IPS-18c (cell line): ENCODE results near the gene KIFC3.
"Not testable (repeated sequence)": the region's sequence is repeated elsewhere in the genome, so short reads cannot be mapped to it uniquely, and the experiment has no call there.

Experiments used
- H3K4me3 ChIP-seq: 2 replicates; pipeline ENCODE4 v1.7.0; 2013; ENCODE audit warnings: low read depth, mild to moderate bottlenecking, low read length, moderate library complexity; ENCODE audit not compliant: insufficient read depth
- H3K9me3 ChIP-seq: one replicate; pipeline ENCODE4 v1.6.1; 2013; ENCODE audit warnings: mild to moderate bottlenecking, low read length, moderate library complexity; ENCODE audit not compliant: control insufficient read depth, insufficient read depth

The KIFC3 gene

GRCh38 chr16:57782607-57783055 is 19.7 kb downstream of the KIFC3 start:
- not testable (repeated sequence) for H3K4me3 ChIP-seq, H3K9me3 ChIP-seq

- H3K4me3 ChIP-seq = no peak overlapping the region
- no peaks in the 10 kb centered on the region for H3K9me3 ChIP-seq
These were observed 20.3 kb downstream of the KIFC3 start for GRCh38 chr16:57781741-57782606.

- Histone ChIP-seq H3K4me3 (no peak overlapping the region), H3K9me3 (no peaks in the 10 kb centered on the region)
These were observed 20.9 kb downstream of the KIFC3 start for GRCh38 chr16:57781349-57781740.

- not testable (repeated sequence) for H3K4me3 ChIP-seq, H3K9me3 ChIP-seq
These were observed 22.5 kb downstream of the KIFC3 start for GRCh38 chr16:57779836-57780235.

GRCh38 chr16:57778658-57779057 is 23.6 kb downstream of the KIFC3 start:
- Histone ChIP-seq H3K9me3 (no peaks in the 10 kb centered on the region), H3K4me3 (no peak overlapping the region)

DNA sequence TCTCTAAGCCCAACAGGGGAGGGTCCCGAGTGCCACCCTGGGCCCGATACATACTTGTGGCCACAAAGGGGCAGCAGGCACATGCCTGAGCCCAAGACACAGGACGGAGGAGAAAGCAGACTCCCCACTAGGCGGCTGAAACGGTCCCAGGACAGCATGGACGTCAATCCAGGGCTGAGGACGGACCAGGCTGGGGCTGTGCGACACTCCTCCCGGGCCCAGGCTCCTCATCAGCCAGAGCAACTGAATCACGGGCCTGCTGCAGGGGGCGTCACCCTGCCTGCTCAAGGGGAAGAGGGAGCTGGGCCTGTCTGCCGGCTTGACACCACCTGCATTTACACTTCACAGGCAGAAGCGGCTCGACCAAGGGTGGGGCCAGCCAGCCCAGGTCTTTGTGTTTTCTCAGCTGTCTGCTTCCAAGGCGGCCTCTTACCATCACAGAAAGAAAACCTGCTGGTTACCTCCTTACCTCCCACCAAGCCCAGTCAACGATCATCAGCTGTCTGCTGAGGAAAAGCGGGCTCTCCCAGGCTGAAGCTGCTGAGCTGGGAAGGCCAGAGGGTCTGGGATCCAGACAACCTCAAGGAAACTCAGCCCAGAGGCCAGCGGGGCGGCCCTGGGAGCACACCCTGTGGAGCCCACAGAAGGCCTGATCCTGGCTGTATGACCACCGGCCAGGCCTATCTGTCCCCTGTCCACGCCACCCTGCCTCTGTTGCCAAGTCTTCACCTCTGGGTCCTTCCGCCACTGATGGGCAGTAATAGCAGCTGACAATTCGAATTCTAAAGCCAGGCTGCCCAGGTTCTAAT is 26.4 kb downstream of the KIFC3 start:
- 0 out of 2 replicates have a peak overlapping the region, but pooled peaks have one; percentile 17 for H3K4me3 ChIP-seq
- no peaks in the 10 kb centered on the region for H3K9me3 ChIP-seq

GRCh38 chr16:57774705-57775285 is 27.5 kb downstream of the KIFC3 start:
- H3K4me3 ChIP-seq = no peak overlapping the region
- no peaks in the 10 kb centered on the region for H3K9me3 ChIP-seq

- Histone ChIP-seq H3K4me3 (no peak overlapping the region), H3K9me3 (no peaks in the 10 kb centered on the region)
These were observed 28.5 kb downstream of the KIFC3 start for GRCh38 chr16:57773655-57774295.

- no peak overlapping the region for H3K4me3 ChIP-seq
- H3K9me3 ChIP-seq = no peaks in the 10 kb centered on the region
These were observed 29.3 kb downstream of the KIFC3 start for GRCh38 chr16:57773019-57773418.

DNA sequence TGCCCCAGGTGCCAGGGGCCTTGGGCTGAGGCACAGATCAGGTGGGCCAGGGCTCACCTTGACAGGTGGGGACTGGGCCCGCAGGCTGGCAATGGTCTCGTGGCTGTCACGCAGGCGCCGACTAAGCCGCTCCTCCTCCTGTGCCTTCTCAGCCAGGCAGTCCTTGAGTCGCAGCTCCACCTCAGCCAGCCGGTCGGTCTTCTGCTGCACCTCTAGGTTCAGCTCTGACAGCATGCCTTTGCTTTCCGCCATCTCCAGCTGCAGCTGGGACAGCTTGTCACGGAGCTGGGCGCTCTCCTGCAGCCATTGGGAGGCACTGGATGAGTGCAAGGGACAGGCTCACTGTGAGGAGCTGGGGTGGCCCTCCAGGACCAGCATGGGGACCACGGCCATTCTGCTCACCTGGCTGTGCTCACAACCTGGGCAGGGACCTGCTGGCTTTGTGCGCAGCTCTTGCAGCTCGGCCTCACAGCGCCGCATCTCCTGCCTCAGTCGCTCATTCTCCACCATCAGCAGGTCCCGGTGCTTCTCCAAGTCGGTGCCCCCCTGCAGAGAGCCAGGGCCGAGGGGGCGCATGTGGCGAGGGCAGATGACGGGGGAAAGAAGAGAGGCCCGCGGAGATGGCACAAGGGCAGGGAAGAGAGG is 31.0 kb downstream of the KIFC3 start:
- no peaks in the 10 kb centered on the region for H3K9me3 ChIP-seq
- no peak overlapping the region for H3K4me3 ChIP-seq

- H3K9me3 ChIP-seq = no peaks in the 10 kb centered on the region
- no peak overlapping the region for H3K4me3 ChIP-seq
These were observed 31.9 kb downstream of the KIFC3 start for GRCh38 chr16:57770361-57770760.

DNA sequence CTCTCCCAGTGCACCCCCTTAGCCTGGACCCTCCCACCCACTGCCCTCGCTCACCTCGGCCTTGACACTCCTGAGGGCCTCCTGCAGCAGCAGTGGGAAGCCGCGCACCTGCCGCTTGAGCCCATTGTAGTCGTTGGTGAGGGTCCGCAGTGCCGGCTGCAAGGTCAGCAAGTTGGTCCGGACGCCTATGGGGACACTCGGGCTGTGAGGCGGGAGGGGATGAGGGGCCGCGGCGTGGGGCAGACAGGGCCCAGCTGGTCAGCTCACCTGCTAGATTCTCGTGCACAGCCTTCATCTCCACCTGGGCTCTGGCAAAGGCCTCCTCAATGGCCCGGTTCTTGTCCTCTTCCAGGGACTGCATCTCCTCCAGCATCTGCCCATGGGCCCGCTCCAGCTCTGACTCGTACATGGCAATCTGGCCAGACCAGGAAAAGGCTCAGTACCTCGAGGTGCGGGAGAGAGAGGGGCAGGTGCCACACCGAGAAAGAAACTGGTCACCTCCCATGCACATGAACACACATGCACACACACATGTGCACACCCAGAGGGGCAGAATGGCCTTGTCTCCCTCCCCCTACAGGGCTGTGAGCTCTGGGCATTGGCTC is 32.6 kb downstream of the KIFC3 start:
- Histone ChIP-seq H3K9me3 (no peaks in the 10 kb centered on the region), H3K4me3 (no peak overlapping the region)

DNA sequence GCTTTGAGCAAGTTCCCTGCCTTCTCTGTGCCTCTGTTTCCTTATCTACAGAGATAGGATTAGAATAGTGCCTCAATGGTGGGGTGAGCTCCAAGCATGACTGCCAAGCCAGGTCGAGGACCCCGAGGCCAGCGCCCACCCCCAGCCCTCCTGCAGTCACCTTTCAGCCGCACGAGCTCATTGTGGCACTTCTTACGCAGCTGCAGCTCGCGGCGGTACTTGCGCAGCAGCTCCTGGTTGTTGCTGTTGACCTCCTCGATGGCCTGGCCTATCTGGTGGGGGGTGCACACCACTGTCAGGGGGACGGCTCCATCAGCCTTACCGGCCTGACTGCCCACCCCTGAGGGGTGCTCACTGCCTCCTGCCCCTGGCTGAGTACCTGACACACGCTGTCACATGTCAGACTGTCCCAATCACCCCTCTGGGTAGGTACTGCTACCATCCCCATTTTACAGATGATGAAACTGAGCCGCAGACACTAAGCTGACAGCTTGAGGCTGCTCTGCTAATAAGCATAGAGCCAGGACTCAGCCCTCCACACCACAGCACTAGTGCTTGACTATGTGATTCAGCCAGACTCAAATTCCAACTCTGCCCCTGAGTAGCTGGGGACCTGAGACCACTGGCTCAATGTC is 35.5 kb downstream of the KIFC3 start:
- Histone ChIP-seq H3K9me3 (no peaks in the 10 kb centered on the region), H3K4me3 (no peak overlapping the region)

- no peaks in the 10 kb centered on the region for H3K9me3 ChIP-seq
- no peak overlapping the region for H3K4me3 ChIP-seq
These were observed 37.0 kb downstream of the KIFC3 start for GRCh38 chr16:57765160-57765728.

- H3K9me3 ChIP-seq = no peaks in the 10 kb centered on the region
- no peak overlapping the region for H3K4me3 ChIP-seq
These were observed 37.7 kb downstream of the KIFC3 start for GRCh38 chr16:57764341-57765159.
